Measurements from ENCODE around the gene UBALD1. TPM values are rescaled to one million over a fixed set of nuclear protein-coding genes. Genes with fewer than 3 reads are reported as not detected.

The UBALD1 gene
- total RNA-seq, 1 donor from 2014 or later = 16.9 TPM

GRCh38 chr16:4591706-4592470 is 22.8 kb downstream of the UBALD1 start:
- DNase-seq (ENCODE audit: extremely low spot score in 2 of 2) = no peak
- H3K27me3 ChIP-seq = no peaks in the 10 kb centered on the region
- no peak overlapping the region for H3K27ac ChIP-seq
- intact Hi-C loops (cut with DNase I) = no loop called here
- H3K4me3 ChIP-seq = no peak overlapping the region
- H3K4me1 ChIP-seq = no peaks in the 10 kb centered on the region
- TF ChIP-seq CTCF (IDR thresholded peaks at IDR 0.05) (no peak), POLR2AphosphoS5 (IDR thresholded peaks at IDR 0.05; ENCODE audit: insufficient read depth in 1 of 2, low read depth in 1 of 2) (no peak), POLR2A (IDR thresholded peaks at IDR 0.05) (no peak)
- H3K36me3 ChIP-seq = no peaks in the 10 kb centered on the region
- H3K9me3 ChIP-seq = no peaks in the 10 kb centered on the region

GRCh38 chr16:4591191-4591590 is 23.5 kb downstream of the UBALD1 start:
- DNase-seq (ENCODE audit: extremely low spot score in 2 of 2) = no peak
- H3K4me1 ChIP-seq = no peaks in the 10 kb centered on the region

GRCh38 chr16:4588961-4589360 is 25.7 kb downstream of the UBALD1 start:
- no peak for DNase-seq (ENCODE audit: extremely low spot score in 2 of 2)
- no peak overlapping the region for H3K4me3 ChIP-seq
- no peaks in the 10 kb centered on the region for H3K36me3 ChIP-seq
- no peak for TF ChIP-seq CTCF (IDR thresholded peaks at IDR 0.05)
- no peak for TF ChIP-seq POLR2AphosphoS5 (IDR thresholded peaks at IDR 0.05; ENCODE audit: insufficient read depth in 1 of 2, low read depth in 1 of 2)
- TF ChIP-seq POLR2A (IDR thresholded peaks at IDR 0.05) = no peak
- intact Hi-C loops (cut with DNase I) = no loop called here
- no peak overlapping the region for H3K27ac ChIP-seq
- no peaks in the 10 kb centered on the region for H3K27me3 ChIP-seq
- no peaks in the 10 kb centered on the region for H3K9me3 ChIP-seq
- H3K4me1 ChIP-seq = peaks cover 5% of the 10 kb centered on the region

More at GRCh38 chr16:4591191-4591590, 23.5 kb downstream of the UBALD1 start:
- intact Hi-C loops (cut with DNase I) = no loop called here
- Histone ChIP-seq H3K4me3 (no peak overlapping the region), H3K27ac (no peak overlapping the region), H3K27me3 (no peaks in the 10 kb centered on the region), H3K36me3 (no peaks in the 10 kb centered on the region), H3K9me3 (no peaks in the 10 kb centered on the region)
- TF ChIP-seq POLR2A (IDR thresholded peaks at IDR 0.05) (no peak), CTCF (IDR thresholded peaks at IDR 0.05) (no peak), POLR2AphosphoS5 (IDR thresholded peaks at IDR 0.05; ENCODE audit: insufficient read depth in 1 of 2, low read depth in 1 of 2) (no peak)

- intact Hi-C loops (cut with DNase I) = no loop called here
- no peak for DNase-seq (ENCODE audit: extremely low spot score in 2 of 2)
- H3K4me1 ChIP-seq = peaks cover 5% of the 10 kb centered on the region
- no peak overlapping the region for H3K4me3 ChIP-seq
- TF ChIP-seq POLR2A (IDR thresholded peaks at IDR 0.05) (no peak), CTCF (IDR thresholded peaks at IDR 0.05) (no peak), POLR2AphosphoS5 (IDR thresholded peaks at IDR 0.05; ENCODE audit: insufficient read depth in 1 of 2, low read depth in 1 of 2) (no peak)
- H3K27ac ChIP-seq = no peak overlapping the region
- no peaks in the 10 kb centered on the region for H3K36me3 ChIP-seq
- no peaks in the 10 kb centered on the region for H3K27me3 ChIP-seq
- no peaks in the 10 kb centered on the region for H3K9me3 ChIP-seq
These were observed 26.3 kb downstream of the UBALD1 start for GRCh38 chr16:4588386-4588785.

GRCh38 chr16:4586291-4586690 is 28.4 kb downstream of the UBALD1 start:
- Histone ChIP-seq H3K4me1 (peaks cover 5% of the 10 kb centered on the region), H3K9me3 (no peaks in the 10 kb centered on the region), H3K27ac (no peak overlapping the region), H3K27me3 (no peaks in the 10 kb centered on the region), H3K36me3 (no peaks in the 10 kb centered on the region), H3K4me3 (no peak overlapping the region)
- no peak for DNase-seq (ENCODE audit: extremely low spot score in 2 of 2)
- intact Hi-C loops (cut with DNase I) = no loop called here
- TF ChIP-seq CTCF (IDR thresholded peaks at IDR 0.05) (no peak), POLR2A (IDR thresholded peaks at IDR 0.05) (no peak)

All from vagina (tissue), 2 donors.